NCI-H446 (cell line): ENCODE data around the gene OSBPL3.

Source experiments
- DNase-seq, 2 experiments: peaks; one replicate each; lab custom pipeline; 2025; lab: John Stamatoyannopoulos, UW

Gene OSBPL3

GRCh38 chr7:24979470-24979862 is 512 bp downstream of the OSBPL3 start:
- DNase-seq = peak in 1 of 2 experiments; percentile 50

DNA sequence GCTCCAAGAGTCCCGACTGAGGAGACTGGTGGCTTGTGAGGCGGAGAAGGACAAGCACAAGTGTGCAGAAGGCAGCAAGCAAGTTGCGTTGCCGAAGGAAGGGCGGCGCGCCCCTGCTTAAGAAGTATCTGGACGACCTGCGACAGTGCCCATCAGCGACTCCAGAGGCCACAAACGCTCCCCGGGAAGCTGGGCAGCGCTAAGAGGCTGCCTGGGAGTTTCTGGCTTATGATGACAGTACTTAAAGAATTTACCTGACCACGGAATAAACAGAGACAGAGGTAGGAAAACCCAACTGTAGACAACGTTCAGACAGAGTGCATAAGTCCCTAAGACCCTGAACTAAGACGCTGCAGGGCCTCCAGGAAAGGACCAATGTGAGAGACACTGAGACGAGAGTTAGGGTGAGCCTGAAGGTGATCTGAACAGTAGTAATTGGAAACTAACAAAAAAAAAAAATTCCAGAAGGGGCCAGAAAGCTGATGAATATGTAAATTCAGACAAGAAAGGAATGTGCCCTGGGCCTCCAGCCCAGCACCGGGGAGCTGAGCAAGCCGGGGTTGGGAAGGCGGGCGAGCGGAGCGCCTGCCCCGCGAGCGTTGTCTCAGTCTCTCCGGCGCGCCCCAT is 1.0 kb downstream of the OSBPL3 start:
- DNase-seq = no peak

DNA sequence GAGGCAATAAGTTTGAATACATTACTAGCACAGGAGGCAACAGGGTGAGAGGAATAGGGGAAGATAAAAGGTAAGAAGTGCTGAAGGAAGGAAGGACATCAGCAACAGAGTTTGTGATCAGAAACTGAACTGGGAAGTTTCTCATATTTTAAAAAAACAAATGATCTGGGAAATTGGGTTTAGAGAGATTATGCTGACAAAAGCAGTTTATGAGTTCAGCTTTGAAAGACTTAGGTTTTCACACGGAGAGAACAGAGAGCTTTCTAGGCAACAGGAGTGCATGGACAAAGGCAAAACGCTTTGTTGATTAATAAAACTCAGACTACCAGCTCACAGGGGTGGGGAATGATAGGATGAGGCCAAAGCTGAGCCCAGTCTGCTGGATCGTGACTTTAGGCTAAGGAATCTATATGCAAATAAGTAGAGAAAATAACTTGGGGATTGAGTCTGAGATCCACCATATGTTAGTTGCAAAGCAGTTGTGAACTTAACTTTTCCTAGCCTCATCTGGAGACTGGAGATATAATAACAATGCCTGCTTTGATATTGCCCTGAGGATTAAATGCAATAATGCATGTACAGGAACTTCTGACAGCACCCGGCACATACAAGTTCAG is 4.2 kb downstream of the OSBPL3 start:
- no peak for DNase-seq

GRCh38 chr7:24975172-24975571 is 4.8 kb downstream of the OSBPL3 start:
- DNase-seq = no peak

GRCh38 chr7:24974026-24974832 is 5.7 kb downstream of the OSBPL3 start:
- DNase-seq = no peak

GRCh38 chr7:24972991-24973390 is 7.0 kb downstream of the OSBPL3 start:
- DNase-seq = no peak

GRCh38 chr7:24972166-24972477 is 7.9 kb downstream of the OSBPL3 start:
- no peak for DNase-seq

- peak in 1 of 2 experiments; percentile 71 for DNase-seq
Measured at GRCh38 chr7:24971333-24972165, 8.4 kb downstream of the OSBPL3 start.

- no peak for DNase-seq
Measured at GRCh38 chr7:24970676-24971075, 9.3 kb downstream of the OSBPL3 start.

GRCh38 chr7:24968165-24968564 is 11.8 kb downstream of the OSBPL3 start:
- peak in 1 of 2 experiments; percentile 44 for DNase-seq

GRCh38 chr7:24967696-24968095 is 12.3 kb downstream of the OSBPL3 start:
- no peak for DNase-seq

- no peak for DNase-seq
Measured at GRCh38 chr7:24966802-24967201, 13.2 kb downstream of the OSBPL3 start.

DNA sequence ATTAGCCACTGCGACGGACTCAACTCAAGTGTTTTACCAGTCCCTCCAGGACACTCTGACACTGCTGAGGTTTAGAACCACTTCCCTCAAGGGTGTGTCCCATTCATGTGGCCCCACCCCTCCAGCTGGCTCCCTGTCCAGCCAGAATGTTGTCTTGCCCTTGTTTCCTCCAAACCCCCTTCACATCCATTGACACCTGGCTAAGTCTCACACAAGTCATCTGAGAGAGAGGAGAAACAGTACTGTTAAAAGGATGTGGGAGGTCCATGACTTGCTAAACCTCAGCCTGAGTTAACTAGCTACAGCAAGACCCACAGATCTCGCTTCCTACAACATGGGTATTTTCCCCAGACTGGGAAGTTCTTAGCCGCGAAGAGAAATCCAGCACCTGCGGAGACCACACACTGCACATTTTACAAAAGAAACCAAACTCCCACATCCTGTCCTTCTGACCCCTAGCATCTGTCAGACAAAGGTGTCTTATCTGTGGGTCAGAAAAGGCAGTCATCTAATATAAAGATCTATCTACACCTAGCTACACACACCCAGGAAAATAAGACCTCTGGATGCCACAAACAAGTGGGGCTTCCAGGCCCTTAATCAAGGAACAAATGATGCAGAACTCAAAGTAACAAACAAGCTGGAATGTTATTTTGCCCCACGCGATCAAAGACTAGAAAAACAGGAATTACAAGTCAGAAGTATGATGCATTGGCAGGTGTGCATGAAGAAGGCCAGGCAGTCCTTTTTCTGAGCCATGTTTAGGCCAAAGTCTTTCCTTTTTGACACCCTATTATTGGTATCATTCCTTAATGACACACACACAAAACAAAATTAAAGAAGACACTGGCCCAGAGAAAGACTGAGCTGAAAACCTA is 13.9 kb downstream of the OSBPL3 start:
- DNase-seq = no peak

GRCh38 chr7:24964191-24964590 is 15.8 kb downstream of the OSBPL3 start:
- DNase-seq = no peak

- DNase-seq = no peak
Measured at GRCh38 chr7:24963218-24963617, 16.8 kb downstream of the OSBPL3 start.

- DNase-seq = no peak
Measured at GRCh38 chr7:24962418-24962962, 17.5 kb downstream of the OSBPL3 start.

GRCh38 chr7:24959735-24960485 is 20.1 kb downstream of the OSBPL3 start:
- no peak for DNase-seq

DNA sequence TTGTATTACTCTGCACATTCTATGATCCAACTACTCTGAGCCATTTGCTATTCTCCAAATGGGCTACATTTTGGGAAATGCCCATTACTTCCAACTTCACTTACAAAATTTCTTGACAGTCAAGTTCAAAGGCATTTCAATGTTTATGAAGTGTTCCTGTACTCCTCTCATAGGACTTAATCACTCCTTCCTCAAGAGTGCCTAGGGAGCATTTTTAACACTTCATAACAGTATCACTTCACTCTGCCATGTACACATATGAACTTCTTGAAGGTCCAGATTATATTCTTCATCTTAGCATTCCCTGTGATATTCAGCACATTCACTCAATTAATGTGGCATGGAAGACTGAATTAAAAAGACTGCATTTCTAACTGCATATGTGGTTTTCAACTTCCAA is 21.6 kb downstream of the OSBPL3 start:
- no peak for DNase-seq

DNA sequence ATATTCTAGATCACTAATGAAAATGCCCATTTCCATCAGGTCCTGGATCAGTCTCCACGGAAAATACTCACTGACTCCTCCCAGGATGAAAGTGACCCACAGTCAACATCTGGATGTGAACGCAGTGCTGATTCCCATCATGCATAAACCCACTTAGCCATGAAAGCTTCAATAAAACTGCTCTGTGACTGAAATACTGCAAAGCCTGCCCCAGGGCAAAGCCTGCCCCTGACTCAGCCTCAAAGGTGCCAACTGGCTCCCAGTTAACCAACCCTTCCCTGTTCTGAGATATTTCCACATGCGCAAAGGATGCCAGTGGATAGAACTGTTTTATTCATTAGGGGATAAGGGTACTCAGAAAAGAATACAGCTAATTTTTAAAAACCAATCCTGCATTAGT is 24.0 kb downstream of the OSBPL3 start:
- DNase-seq = no peak

- DNase-seq = no peak
Measured at GRCh38 chr7:24955313-24955712, 24.7 kb downstream of the OSBPL3 start.
